GDM1 (cell line): ENCODE results near the gene TMEM185A.
"Not testable (repeated sequence)": the region's sequence is repeated elsewhere in the genome, so short reads cannot be mapped to it uniquely, and the experiment has no call there.

Experiments
- DNase-seq: peaks from one replicate; lab custom pipeline; 2025; lab: John Stamatoyannopoulos, UW

TMEM185A gene

DNA sequence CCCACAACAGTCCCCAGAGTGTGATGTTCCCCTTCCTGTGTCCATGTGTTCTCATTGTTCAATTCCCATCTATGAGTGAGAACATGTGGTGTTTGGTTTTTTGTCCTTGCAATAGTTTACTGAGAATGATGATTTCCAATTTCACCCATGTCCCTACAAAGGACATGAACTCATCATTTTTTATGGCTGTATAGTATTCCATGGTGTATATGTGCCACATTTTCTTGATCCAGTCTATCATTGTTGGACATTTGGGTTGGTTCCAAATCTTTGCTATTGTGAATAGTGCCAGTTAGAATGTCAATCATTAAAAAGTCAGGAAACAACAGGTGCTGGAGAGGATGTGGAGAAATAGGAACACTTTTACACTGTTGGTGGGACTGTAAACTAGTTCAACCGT is 11.9 kb downstream of the TMEM185A start:
- not testable (repeated sequence) for DNase-seq

DNA sequence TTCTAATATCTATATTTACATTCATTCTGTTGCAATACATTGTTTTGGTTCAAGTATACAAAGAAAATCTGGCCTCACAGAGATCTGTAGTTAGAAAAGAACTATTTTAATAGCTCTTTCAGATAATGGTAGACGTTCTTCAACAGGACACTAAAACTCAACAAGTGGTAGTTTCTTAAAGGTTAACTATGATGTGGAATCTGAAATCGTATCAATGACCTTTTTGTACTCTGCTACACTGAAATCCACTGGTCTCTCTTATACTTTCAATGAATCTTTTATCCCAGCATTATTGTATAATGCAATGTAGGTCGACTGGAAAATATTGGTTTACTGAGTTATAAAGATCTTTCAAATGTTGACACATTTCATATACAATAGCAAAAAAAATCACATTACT is 12.7 kb downstream of the TMEM185A start:
- no peak for DNase-seq

DNA sequence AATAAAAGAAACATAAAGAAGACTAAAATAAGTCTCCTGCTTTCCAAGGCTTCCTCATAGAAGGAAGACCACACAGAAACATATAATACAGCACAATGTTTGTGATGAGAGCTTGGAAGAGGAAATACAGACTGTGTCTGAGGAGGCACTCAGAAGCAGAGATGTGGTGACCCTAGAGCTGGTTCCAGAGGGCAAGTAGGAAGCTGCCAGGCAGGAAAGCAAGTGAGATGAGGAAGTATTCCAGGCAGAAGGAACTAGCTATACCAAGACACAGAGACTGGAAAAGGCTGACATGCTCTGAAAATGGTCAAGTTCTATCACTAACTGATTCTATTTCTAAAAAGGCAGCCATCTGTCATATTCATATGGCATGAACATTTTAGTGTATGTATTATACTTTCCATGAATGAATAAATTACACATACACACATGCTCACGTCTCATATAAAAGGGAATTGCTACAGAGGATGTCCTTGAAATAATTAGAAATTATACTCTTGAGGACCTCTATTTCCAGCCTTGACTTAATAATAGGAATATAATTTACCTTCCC is 19.9 kb downstream of the TMEM185A start:
- DNase-seq = no peak

DNA sequence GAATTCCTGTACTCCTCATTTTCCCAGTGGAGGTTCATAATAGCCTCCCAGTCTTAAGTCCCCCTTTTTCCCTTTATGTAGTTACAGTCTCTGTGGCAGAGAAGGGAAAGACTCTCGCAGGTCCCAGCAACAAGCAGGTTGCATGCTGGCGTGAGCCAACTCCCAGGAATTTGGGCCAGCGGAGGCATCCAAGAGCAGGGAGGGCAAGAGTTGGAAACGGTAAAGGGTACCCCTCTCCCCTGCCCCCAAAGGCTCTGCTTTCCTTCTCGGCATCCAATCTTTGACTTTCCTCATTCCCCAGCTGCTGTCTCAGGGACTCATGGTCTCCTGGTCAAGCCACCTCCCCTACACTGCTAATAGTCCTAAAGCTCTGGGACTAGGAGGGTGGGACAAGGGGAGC is 21.1 kb downstream of the TMEM185A start:
- no peak for DNase-seq

DNA sequence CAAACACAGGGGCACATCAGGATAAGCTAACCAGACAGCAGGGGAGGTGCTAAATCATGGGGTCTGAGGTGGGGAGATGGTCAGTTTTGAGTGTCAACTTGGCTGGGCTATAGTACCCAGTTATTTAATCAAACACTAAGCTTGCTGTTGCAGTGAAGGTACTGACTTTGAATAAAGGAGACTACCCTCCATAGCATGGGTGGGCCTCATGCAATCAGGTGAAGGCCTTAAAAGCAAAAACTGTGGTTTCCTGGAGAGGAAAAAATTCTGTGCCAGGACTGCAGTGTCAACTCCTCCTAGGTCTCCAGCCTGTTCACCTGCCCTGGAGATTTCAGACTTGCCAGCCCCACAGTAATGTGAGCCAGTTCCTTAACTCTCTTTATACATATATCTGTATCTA is 23.9 kb downstream of the TMEM185A start:
- no peak for DNase-seq

DNA sequence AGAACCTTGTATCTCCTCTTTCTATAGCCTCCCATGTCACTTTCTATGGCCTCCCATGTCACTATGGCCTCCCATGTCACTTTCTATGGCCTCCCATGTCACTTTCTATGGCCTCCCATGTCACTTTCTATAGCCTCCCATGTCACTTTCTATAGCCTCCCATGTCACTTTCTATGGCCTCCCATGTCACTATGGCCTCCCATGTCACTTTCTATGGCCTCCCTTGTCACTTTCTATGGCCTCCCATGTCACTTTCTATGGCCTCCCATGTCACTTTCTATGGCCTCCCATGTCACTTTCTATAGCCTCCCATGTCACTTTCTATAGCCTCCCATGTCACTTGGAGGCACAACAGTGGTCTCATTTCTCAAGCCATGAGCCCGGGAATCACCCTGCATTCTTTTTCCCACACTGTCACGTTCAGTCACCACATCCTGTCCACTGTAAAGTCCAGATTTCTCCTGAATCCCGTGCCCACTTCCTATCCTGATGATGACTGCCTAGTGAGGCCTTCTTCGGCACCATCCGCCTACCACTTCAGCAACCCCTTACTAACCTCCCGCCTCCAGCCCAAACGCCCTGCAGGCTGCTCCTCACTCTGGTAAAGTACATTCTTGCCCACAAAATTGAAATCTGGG is 26.2 kb downstream of the TMEM185A start:
- DNase-seq = not testable (repeated sequence)

DNA sequence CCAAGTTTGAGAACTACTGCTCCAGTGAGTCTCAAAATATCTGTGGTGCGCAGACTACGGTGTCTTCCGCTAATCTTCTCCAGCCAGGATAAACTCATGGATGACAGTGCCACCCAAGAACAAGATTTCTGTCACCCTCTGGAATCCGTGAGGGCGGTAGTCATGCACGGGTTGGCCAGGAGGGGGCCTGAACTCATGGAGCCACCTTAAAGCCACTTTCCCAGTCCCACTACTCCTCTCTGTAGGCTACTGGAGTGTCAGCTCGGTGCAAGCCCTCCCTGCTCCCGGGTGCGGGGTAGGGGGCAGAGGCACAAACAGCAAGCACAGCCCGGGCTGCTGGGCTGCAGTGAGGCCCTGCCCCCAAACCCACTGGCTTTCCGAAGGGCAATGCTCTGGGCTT is 33.0 kb downstream of the TMEM185A start:
- DNase-seq = not testable (repeated sequence)

DNA sequence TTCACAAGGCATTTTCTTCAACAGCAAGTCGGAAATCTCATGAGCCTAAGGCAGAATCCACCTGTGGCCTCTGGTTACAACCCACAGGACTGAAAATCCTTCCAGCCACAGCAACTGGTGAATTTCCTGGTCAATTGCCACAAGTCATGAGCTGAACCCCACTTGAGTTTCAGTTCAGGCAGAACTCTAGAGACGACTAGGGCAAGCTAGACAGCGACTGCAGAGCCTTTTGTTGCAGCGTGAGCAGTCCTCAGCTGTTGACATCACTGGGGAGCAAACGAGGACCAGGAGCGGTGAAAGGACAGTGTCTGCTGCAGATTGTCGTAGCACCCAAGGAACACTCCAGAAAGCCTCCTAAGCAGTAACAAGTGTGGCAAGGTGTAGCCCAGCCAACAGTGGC is 35.6 kb downstream of the TMEM185A start:
- not testable (repeated sequence) for DNase-seq

DNA sequence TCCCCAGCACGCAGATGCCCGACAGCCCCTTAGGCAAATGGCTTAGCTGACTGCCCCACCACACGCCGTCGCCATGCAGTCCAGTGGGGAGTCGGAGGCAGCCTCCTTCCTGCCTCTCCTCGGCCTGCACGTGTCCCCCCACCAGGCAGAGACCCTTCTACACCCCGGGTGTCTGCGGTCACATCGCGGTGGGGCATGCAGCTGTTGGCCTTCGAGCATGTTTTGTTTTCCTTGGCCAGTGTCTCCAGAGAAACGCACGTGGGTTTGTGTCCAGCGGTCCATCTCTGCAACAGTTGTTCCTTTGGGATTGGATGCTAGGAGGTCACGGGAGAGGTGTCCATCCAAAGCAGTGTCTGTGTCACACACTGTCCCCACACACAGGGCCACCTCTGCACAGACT is 36.4 kb downstream of the TMEM185A start, which contains the start of gene HSFX2:
Gene HSFX2 (minus strand): TSS at position 101 of the 400 bp plus-strand sequence. CDS start 614 bp downstream, outside the sequence.
- not testable (repeated sequence) for DNase-seq

DNA sequence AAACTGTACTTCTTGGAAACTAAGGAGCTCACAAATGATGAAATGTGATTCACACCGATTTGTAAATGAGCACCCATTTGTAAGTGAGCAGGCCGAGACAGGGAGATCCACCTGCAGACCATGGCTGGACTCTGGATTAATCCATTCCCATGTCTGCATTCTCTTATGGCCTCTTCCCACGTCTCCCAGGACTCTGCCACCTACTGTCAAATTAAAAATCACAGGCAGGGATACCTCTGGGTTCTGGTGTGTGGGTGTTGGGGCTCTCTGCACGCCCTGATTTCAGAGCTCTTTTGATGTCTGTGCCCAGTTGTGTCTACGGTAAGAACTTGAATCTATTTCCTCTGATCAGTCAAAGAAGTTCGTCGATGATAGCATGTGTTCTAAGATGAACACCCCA is 40.6 kb downstream of the TMEM185A start:
- not testable (repeated sequence) for DNase-seq

DNA sequence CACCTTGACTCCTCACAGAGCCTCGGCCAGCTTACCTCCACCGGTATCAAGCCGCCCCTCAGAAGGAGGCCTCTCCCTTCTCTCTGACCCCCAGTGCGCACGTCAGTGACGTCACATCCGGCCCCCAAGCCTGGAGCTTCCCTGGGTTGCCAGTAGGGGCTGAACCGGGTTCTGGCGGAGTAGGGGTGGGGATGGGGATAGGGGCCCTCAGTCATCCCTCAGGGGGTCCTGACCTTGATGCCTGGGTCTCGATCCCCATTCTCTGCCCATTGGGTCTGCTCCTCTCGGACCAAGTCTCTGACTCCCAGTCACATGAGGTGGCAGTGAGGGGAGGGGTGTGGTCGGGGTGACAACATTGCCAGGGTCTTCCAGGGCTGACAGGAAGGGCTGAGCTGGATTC is 44.2 kb downstream of the TMEM185A start, which contains the start of gene MAGEA9B:
Gene MAGEA9B (minus strand): TSS at position 101 of the 400 bp plus-strand sequence. CDS start 4,280 bp downstream, outside the sequence.
- not testable (repeated sequence) for DNase-seq

DNA sequence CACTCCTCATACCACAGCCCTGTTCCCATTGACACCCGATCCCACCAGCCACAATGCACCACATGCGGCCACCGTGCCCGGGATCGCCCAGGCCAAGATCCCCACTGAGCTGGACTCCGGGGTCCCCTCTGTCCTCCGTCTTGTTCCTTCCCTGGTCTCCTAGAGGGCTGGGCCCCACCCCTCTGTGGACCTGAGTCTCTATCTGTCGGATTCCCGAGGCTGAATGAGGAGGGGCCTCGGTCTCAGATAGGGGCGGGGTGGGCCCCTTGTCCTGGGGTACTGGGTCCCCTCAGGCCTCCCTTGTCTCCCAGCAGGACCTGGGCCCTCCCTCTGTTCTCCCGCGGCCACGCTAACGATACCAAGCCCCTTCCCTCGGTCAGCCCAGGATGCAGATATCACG is 46.0 kb downstream of the TMEM185A start:
- not testable (repeated sequence) for DNase-seq

DNA sequence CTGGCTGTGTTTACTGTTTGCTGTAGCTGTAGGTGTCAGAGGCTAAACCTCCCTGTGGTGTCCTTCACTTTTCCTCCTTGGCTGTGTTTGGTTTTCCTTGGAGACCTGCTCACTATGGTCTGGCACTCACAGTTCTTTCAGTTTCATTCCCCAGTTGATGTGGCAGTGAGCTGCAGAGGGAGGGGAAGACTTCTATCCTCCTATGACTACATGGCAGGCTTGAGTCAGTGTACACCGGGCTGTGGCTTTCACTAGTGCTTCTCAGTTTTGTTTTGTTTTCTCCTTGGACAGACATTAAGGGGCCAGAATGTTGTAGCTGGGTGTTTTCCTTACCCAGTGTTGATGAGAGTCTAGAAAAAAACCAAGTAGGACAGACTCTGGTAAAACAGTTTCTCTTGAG is 58.1 kb downstream of the TMEM185A start:
- not testable (repeated sequence) for DNase-seq

DNA sequence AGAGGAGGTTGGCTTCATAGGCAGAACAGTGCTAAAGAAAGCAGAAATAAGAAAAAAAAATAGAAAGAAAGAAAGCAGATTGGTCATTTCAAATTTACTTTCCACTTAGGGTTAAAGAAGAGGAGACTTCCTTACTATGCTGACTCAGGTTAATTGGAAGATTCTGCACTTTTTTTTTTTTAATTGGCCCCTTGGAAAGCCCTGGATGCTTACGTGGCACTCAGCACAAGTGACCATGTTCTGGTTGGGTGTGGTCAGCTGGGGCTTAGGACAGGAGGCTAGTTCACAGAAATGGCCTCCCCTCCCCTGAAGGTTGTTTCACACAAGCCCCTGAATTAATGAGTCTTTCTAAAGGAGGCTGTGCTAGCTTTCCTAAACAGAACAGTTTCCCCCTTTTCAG is 58.8 kb downstream of the TMEM185A start:
- no peak for DNase-seq

DNA sequence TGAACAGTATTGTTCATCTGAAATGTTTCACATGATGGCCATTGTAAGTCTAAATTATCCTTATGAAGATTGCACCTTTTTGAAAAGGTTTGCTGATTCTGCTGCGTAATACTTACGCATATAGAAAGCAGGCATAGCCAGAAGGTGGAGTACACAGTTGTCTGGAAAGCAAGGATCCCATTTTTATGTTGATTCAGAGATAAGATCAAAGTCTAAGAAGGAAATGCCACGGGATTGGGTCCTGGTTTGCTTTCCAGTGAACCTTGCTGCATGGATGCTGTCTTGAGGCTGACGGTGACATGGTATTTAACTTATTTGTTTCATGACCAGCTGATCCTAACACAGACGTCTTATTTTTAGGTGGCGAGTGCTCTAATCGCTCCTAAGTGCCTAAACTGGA is 59.8 kb downstream of the TMEM185A start:
- no peak for DNase-seq

DNA sequence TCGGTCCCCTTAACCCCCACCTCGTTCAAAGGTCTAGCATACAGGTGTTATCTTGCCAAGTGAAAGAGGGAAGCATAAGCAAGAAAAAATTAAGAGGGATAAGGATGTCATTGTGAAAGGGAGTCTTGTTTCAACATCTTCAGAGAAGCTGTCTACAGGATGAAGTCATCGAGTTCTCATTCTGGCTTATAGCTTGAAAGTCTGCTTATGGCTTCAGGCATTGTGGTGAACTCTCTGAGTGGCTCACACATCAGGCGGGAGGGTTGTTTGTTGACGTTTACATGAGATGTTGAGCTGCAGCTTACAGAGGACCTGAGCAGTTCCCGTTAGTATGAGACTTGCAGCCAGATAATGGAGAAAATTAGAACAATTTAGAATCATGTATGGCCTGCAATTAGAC is 60.9 kb downstream of the TMEM185A start:
- no peak for DNase-seq

DNA sequence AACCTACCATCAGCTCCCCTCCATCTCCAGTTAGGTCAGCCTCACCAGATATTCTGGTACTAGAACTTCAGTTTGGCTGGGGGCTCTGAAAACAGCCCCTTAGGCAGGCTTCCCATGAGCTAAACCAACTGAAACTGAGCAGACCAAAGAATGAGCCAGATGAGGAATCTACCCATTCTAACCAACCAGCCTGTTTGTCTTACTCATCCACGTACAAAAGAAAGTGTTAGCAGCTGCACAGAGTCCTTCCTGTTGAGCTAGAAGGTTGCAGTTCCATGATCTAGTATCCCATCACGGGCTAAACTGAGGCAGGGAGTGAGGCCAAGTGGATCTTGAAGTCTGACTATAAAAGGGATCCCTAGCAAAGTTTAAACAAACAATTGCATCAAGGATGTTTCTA is 61.8 kb downstream of the TMEM185A start:
- DNase-seq = no peak

DNA sequence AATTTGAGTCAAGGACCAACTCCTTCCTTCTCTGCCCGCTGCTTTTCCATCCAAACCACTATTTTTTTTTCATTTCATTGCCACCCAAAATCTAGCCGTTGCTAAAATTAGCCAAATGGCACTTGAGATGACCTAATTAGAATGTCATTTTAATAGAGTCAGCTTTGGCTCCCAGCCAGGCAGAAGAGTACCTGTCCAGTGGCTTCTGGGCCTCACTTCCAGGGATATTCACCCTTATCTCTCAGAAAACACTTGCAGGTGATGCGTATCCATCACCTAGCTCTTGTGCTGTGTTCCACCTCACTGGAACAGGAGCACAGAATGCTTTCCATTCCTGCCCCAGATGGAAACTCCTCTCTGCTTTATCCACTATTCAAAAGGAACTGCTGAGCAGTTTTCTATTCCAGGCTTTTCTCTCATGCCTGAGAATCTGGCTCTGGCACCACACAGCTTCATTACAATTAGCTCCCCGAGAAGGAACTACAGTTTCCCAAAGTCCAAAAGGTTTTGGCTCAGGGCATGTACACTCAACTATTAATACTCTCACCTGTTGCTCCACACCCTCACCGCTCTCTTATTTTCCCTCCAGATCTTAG is 62.8 kb downstream of the TMEM185A start:
- DNase-seq = no peak

DNA sequence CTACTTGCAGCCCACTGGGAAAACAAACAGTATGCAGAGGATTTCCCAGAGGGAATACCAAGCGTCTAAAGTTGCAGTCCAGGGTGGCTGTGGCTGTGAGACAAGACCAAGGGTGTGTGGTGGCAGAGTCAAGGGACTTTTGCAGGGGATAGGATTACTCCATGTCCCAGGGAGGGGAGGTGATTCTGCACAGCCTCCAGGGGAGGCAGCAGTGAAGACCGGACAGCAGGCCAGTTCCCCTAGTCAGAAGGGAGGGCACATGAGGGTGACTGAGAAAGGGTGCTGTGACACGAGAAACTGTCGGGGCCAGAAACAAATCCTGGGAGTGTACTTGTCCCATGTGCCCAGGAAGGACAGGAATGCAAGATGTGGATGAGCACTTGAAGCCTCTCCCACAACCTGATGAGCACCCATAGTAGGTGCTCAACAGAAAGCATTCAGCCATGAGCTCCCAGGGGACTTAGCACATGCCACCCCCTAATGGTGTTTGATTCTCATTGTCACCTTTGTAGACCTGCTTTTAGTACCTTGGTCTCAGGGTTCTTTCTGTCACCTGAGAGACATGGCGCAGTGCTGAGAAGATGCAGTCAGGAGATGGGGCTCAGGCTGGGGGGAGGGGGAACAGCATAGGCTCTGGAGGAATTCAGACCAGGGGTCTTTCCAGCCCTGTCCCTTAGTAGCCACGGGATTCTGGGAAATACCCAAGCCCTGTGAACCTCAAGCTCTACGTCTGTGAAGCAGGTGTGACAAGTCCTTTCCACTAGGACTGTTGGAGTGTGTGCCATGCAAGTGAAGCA is 63.8 kb downstream of the TMEM185A start:
- no peak for DNase-seq

DNA sequence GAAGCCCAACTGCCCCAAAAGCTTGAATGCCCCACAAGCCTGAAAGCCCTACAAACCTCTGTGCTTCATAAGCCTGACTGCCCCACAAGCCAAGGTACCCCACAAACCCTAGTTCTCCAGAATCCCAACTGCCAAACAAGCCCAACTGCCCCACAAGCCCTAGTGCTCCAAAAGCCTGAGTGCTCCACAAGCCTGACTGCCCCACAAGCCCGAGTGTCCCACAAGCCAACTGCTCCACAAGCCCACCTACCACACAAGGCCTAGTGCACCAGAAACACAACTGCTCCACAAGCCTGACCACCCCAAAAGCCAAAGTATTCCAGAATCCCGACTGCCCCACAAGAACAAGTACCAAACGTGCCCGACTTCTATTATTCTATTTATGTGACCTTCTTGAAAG is 68.2 kb downstream of the TMEM185A start:
- no peak for DNase-seq

DNA sequence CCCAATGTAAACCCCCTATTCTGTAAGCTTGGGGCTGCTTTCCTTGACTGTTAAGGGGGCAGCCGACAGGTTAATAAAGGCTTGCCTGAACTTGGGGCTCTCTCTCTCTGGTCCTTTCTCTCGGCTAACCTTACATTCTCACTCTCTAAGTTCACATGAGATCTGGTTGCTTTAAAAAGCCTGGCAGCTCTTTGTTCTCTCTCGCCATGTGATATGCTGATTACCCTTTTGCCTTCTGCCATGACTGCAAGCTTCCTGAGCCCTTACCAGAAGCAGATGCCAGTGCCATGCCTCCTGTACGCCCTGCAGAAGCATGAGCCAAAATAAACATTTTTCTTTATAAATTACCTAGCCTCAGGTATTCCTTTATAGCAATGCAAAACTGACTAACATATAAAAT is 76.3 kb downstream of the TMEM185A start:
- not testable (repeated sequence) for DNase-seq

DNA sequence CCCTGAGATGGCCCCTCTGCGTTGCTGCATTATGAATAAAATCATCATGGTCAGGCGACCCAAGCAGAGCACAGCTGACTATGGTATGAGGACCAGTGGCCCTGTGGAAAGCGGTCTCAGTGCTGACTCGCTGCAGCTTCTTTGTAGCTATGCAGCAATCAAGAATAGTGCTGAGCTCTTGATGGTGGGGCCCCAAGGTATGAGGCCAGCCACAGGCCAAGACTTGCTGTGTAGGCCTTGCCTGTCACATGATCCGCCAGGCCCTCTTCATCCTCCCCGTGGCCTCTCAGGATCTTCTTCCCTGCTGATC is 79.7 kb downstream of the TMEM185A start:
- DNase-seq = not testable (repeated sequence)
